Lower leg skin (tissue), 4 donors: ENCODE results near the gene SMIM8. TPM values are rescaled to one million over a fixed set of nuclear protein-coding genes. Genes with fewer than 3 reads are reported as not detected.

ENCODE experiments used
- DNase-seq, 2 donors: peaks; one replicate each; pipeline ENCODE4 v3.0.0-alpha.2; 2019; ENCODE audit warnings: low spot score in 2 of 2
- H3K4me3 ChIP-seq: fragments of 200-600 bp; sonication (generic); 2 replicates; pipeline ENCODE4 v1.5.1; 2017; ENCODE audit warnings: mild to moderate bottlenecking, low read depth; ENCODE audit not compliant: poor library complexity, severe bottlenecking
- CTCF ChIP-seq, 3 donors: fragments of 450-650 bp; IDR thresholded peaks; one replicate each; pipeline ENCODE4 v1.5.1; 2016; ENCODE audit warnings: antibody characterized with exemption in 3 of 3, mild to moderate bottlenecking in 3 of 3, moderate library complexity in 2 of 3
- POLR2A ChIP-seq, 2 donors: fragments of 450-650 bp; IDR thresholded peaks; one replicate each; pipeline ENCODE4 v1.6.1; 2016 to 2017; ENCODE audit warnings: antibody characterized with exemption in 2 of 2, mild to moderate bottlenecking in 1 of 2, moderate library complexity in 1 of 2
- WGBS, 2 donors: methylation state at CpG; one replicate each; pipeline ENCODE4 v1.1.5; 2018; 5-methylcytosine and 5-hydroxymethylcytosine counted together
- intact Hi-C: fragments of 100-400 bp; cut with DNase I; formaldehyde crosslinking; loops from one replicate; pipeline ENCODE4 v1.15.0; 2023; ENCODE audit warnings: low total_unique reads
- total RNA-seq, 4 donors: library from RNA; depleted of rRNA; stranded (reverse); fragments of >200 nt; gene quantifications; one replicate each; pipeline ENCODE4 v1.1.0, GENCODE V29; 2016

The SMIM8 gene
- 1 to 10 TPM; 3.1 to 6.2 (median 4.5) TPM for total RNA-seq

GRCh38 chr6:87322304-87323212 lies at the start of gene SMIM8:
Gene SMIM8, plus strand, starts transcription at chr6:87322588. Its CDS starts 14,444 bp downstream, at chr6:87337032.
- peak within 1 kb of the TSS; percentile 80 for H3K4me3 ChIP-seq
- peak; percentile 69 to 95 for DNase-seq
- intact Hi-C loops, result no loop called here
- WGBS, 2 donors, result 1% methylated on average over 50 to 60 of the region's 60 CpGs
- TF ChIP-seq CTCF (IDR thresholded peaks at IDR 0.05) (peak in 2 of 3 donors; percentile 83 to 90), POLR2A (IDR thresholded peaks at IDR 0.05) (no peak)

DNA sequence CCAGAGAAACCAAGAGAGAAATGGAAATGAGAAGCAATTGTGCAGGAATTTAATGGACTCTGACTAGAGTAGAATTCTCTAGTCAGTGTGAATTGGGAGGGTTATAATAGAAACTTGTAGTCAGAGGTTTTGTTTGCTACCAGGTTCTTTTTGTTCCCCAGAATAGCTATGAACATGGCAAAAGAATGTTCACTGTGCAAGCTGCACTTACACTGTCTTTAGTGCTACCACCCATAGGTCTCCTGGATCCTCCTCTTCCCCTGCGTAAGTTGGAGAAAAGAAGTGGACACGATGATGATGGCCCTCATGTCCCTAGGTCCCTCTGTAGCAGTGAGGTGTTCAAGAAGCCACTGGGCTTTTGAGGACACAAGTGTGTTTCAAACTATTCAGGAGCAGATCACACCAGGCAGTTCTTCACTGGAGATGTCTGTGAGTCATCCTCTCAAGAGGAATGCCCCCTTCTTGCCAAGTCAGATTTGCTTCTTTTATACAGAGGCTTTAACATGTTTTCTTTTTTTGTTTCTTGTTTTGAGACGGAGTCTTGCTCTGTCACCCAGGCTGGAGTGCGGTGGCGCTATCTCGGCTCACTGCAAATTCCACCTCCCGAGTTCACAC lies 47.6 kb upstream of the SMIM8 start:
- WGBS, 2 donors, result 60 to 83% methylated on average over 7 of the region's 7 CpGs
- intact Hi-C loops, result no loop called here
- no peak for DNase-seq
- TF ChIP-seq POLR2A (IDR thresholded peaks at IDR 0.05), result no peak
- no peak for TF ChIP-seq CTCF (IDR thresholded peaks at IDR 0.05)
- no peak overlapping the region for H3K4me3 ChIP-seq

DNA sequence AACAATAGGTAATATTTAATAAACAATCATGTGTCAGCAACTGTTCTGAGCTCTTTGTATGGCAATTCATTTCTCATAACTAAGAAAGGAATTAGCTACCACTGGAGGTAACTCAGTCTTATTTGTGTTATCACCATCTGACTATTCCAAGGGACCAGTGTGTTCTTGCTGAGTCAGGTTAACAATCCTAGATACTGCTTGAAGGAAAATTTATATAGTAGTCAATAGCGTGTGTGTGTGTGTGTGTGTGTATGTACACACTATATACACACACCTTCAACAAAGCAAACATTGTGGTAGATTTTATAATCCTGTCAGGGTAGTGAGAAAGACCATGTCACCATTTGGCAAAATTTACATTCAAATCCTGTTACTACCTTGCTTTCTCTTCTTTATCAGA lies 45.8 kb upstream of the SMIM8 start:
- WGBS, 2 donors, result 67 to 74% methylated on average over 1 of the region's 1 CpG
- no peak for TF ChIP-seq CTCF (IDR thresholded peaks at IDR 0.05)
- no peak for TF ChIP-seq POLR2A (IDR thresholded peaks at IDR 0.05)
- no peak overlapping the region for H3K4me3 ChIP-seq
- intact Hi-C loops, result no loop called here
- no peak for DNase-seq

GRCh38 chr6:87277123-87277522 lies 45.3 kb upstream of the SMIM8 start:
- intact Hi-C loops, result no loop called here
- H3K4me3 ChIP-seq, result no peak overlapping the region
- TF ChIP-seq CTCF (IDR thresholded peaks at IDR 0.05), result no peak
- TF ChIP-seq POLR2A (IDR thresholded peaks at IDR 0.05), result no peak
- no peak for DNase-seq

DNA sequence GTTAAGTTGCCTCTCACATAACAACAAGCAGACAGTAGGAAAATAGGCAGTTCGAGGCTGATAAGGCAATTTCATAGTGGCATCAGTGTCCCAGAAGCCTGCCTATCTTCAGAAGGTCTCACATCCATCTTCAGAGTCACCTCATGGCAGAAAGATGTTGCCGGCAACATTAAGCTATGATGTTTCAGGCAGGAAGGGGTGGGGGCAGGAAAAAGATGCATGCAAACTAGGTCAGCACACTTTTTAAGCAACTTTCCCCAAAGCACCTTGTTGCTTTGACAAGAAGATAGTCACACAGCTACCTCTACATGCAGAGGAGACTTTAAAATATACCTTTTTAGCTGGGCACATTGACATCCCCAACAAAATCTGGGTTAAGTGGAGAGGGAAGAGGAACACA lies 43.2 kb upstream of the SMIM8 start:
- WGBS, 2 donors, result 54 to 60% methylated on average over 2 of the region's 2 CpGs
- no peak overlapping the region for H3K4me3 ChIP-seq
- intact Hi-C loops, result no loop called here
- DNase-seq, result no peak
- TF ChIP-seq POLR2A (IDR thresholded peaks at IDR 0.05), result no peak
- no peak for TF ChIP-seq CTCF (IDR thresholded peaks at IDR 0.05)
